ENCODE results near the gene GRID2.

The GRID2 gene

DNA sequence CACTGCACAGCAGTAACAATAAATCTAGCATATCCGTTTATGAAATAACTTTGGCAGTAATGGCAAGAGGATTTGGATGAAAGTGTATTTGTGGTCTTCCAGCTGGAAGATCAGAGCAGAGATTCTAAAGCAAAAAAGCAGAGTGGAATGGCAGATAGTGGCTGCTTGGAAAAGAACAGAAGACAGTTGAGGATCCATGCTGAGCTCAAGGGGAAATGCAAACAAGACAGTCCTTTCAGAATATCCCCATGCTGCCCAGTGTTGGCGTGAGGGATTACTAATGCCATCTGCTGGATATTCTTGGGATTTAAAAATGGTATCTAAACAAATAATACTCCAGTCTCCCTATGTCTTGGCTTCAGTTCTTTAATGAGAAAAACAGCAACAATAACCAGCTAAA is 895.7 kb downstream of the GRID2 start:
- H2AK5ac ChIP-seq (ENCODE audit: low read length), result no peak overlapping the region
- H2AFZ ChIP-seq (ENCODE audit: insufficient read depth, low read length, poor library complexity), result no peak overlapping the region
- H3K9ac ChIP-seq (ENCODE audit: low read length), result no peak overlapping the region
- H3K4me1 ChIP-seq (ENCODE audit: control insufficient read depth in 1 of 2, insufficient read depth in 2 of 2, low read length in 2 of 2), result no peaks in the 10 kb centered on the region
- no peak overlapping the region for H3K23ac ChIP-seq (ENCODE audit: low read length)
- H2BK120ac ChIP-seq (ENCODE audit: insufficient read depth, low read length, poor library complexity), result no peak overlapping the region
- no peaks in the 10 kb centered on the region for H3K79me1 ChIP-seq (ENCODE audit: low read length)
- no peak overlapping the region for H4K8ac ChIP-seq (ENCODE audit: low read depth, low read length)
- no peak overlapping the region for H3K4me2 ChIP-seq (ENCODE audit: low read length)
- H3K36me3 ChIP-seq (ENCODE audit: control insufficient read depth in 1 of 2, insufficient read depth in 2 of 2, low read length in 2 of 2), result no peaks in the 10 kb centered on the region
- H3K14ac ChIP-seq (ENCODE audit: low read length), result no peak overlapping the region
- H2BK5ac ChIP-seq (ENCODE audit: low read depth, low read length, poor library complexity), result no peak overlapping the region
- H3K18ac ChIP-seq (ENCODE audit: low read length), result no peak overlapping the region
- H4K91ac ChIP-seq (ENCODE audit: low read depth, low read length), result no peak overlapping the region
- no peak overlapping the region for H3K4ac ChIP-seq (ENCODE audit: low read depth, low read length)
- H3K9me3 ChIP-seq (ENCODE audit: insufficient read depth, low read depth, low read length), result no peaks in the 10 kb centered on the region
- H2BK12ac ChIP-seq (ENCODE audit: low read length), result no peak overlapping the region
- no peaks in the 10 kb centered on the region for H3K79me2 ChIP-seq (ENCODE audit: control insufficient read depth, insufficient read depth, low read length, poor library complexity)
- no CpG with 5 or more reads among the region's 2 CpGs for WGBS (ENCODE audit: extremely low coverage, insufficient coverage, insufficient read length)
- no peak overlapping the region for H3K4me3 ChIP-seq (ENCODE audit: low read depth, low read length)
- H3K27me3 ChIP-seq (ENCODE audit: insufficient read depth, low read length), result no peaks in the 10 kb centered on the region
- no peak overlapping the region for H4K12ac ChIP-seq (ENCODE audit: low read depth, low read length)
- peak; percentile 9 to 77 for DNase-seq
- H3K27ac ChIP-seq (ENCODE audit: low read depth, low read length), result no peak overlapping the region

DNA sequence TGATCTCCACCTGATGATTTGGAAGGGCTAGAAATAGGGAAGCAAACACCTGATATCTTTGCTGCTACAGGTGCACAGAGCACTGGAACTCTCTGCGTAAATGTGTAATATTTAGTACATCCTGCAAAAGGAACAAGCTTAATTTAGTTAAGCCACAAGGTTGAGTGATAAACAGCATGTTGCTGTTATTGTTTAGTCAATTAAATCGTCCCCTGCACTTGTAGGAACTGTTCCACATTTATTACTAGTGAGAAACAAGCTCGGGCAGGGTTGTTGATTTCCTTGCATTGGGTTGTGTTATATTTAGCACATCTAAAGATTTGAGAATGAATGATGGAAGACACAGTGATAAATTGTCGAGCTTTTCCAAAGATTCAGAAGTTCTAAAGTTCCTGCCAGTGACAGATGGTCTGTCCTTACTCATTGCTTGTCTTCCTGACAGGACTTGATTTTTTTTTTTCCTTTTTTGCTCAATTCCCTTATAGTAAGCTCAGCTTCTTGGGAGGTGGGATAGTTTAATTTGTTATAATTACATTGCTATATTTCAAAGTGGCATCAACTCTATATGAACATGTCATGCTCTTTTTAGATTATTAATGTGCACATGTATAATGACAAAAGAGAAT is 897.8 kb downstream of the GRID2 start:
- H3K27ac ChIP-seq (ENCODE audit: low read depth, low read length), result no peak overlapping the region
- no peak overlapping the region for H3K23ac ChIP-seq (ENCODE audit: low read length)
- no peaks in the 10 kb centered on the region for H3K79me1 ChIP-seq (ENCODE audit: low read length)
- H3K9me3 ChIP-seq (ENCODE audit: insufficient read depth, low read depth, low read length), result no peaks in the 10 kb centered on the region
- no peak overlapping the region for H2BK12ac ChIP-seq (ENCODE audit: low read length)
- H2BK120ac ChIP-seq (ENCODE audit: insufficient read depth, low read length, poor library complexity), result no peak overlapping the region
- H3K9ac ChIP-seq (ENCODE audit: low read length), result no peak overlapping the region
- no peaks in the 10 kb centered on the region for H3K4me1 ChIP-seq (ENCODE audit: control insufficient read depth in 1 of 2, insufficient read depth in 2 of 2, low read length in 2 of 2)
- no peaks in the 10 kb centered on the region for H3K36me3 ChIP-seq (ENCODE audit: control insufficient read depth in 1 of 2, insufficient read depth in 2 of 2, low read length in 2 of 2)
- no peak overlapping the region for H4K12ac ChIP-seq (ENCODE audit: low read depth, low read length)
- H3K4me3 ChIP-seq (ENCODE audit: low read depth, low read length), result no peak overlapping the region
- no peak overlapping the region for H3K4ac ChIP-seq (ENCODE audit: low read depth, low read length)
- no peaks in the 10 kb centered on the region for H3K79me2 ChIP-seq (ENCODE audit: control insufficient read depth, insufficient read depth, low read length, poor library complexity)
- H3K27me3 ChIP-seq (ENCODE audit: insufficient read depth, low read length), result no peaks in the 10 kb centered on the region
- no peak overlapping the region for H4K8ac ChIP-seq (ENCODE audit: low read depth, low read length)
- H2BK5ac ChIP-seq (ENCODE audit: low read depth, low read length, poor library complexity), result no peak overlapping the region
- H3K18ac ChIP-seq (ENCODE audit: low read length), result no peak overlapping the region
- H3K14ac ChIP-seq (ENCODE audit: low read length), result no peak overlapping the region
- H2AK5ac ChIP-seq (ENCODE audit: low read length), result no peak overlapping the region
- no CpG with 5 or more reads among the region's 4 CpGs for WGBS (ENCODE audit: extremely low coverage, insufficient coverage, insufficient read length)
- no peak overlapping the region for H3K4me2 ChIP-seq (ENCODE audit: low read length)
- DNase-seq, result no peak
- H2AFZ ChIP-seq (ENCODE audit: insufficient read depth, low read length, poor library complexity), result no peak overlapping the region
- H4K91ac ChIP-seq (ENCODE audit: low read depth, low read length), result no peak overlapping the region

DNA sequence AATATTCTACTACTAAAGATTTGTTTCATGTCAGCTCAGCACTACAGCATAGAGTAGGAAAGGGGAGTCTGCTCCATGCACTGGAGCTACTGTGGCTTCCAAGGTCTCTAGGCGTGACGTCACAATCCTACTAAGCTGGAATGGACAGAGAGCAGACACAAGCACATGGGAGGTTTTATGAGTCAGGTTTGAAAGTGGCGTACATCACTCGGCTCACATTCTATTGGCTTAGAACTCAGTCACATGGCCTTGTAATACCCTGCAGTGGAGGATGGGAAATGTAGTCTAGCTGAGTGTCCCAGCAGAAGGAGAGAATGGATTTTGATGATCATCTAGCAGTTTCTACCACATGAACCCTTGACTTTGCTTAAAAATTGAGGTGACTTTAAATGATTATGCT is 899.9 kb downstream of the GRID2 start:
- H3K27me3 ChIP-seq (ENCODE audit: insufficient read depth, low read length), result no peaks in the 10 kb centered on the region
- no peak overlapping the region for H3K14ac ChIP-seq (ENCODE audit: low read length)
- no peak overlapping the region for H3K4me3 ChIP-seq (ENCODE audit: low read depth, low read length)
- no peaks in the 10 kb centered on the region for H3K36me3 ChIP-seq (ENCODE audit: control insufficient read depth in 1 of 2, insufficient read depth in 2 of 2, low read length in 2 of 2)
- no peak overlapping the region for H4K91ac ChIP-seq (ENCODE audit: low read depth, low read length)
- H3K4me2 ChIP-seq (ENCODE audit: low read length), result no peak overlapping the region
- H2BK12ac ChIP-seq (ENCODE audit: low read length), result no peak overlapping the region
- H3K23ac ChIP-seq (ENCODE audit: low read length), result no peak overlapping the region
- no peaks in the 10 kb centered on the region for H3K9me3 ChIP-seq (ENCODE audit: insufficient read depth, low read depth, low read length)
- H2BK5ac ChIP-seq (ENCODE audit: low read depth, low read length, poor library complexity), result no peak overlapping the region
- H3K9ac ChIP-seq (ENCODE audit: low read length), result no peak overlapping the region
- no peak overlapping the region for H4K8ac ChIP-seq (ENCODE audit: low read depth, low read length)
- H3K27ac ChIP-seq (ENCODE audit: low read depth, low read length), result no peak overlapping the region
- no peak overlapping the region for H2AFZ ChIP-seq (ENCODE audit: insufficient read depth, low read length, poor library complexity)
- no peaks in the 10 kb centered on the region for H3K79me1 ChIP-seq (ENCODE audit: low read length)
- H3K79me2 ChIP-seq (ENCODE audit: control insufficient read depth, insufficient read depth, low read length, poor library complexity), result no peaks in the 10 kb centered on the region
- no peak overlapping the region for H2AK5ac ChIP-seq (ENCODE audit: low read length)
- DNase-seq, result no peak
- H3K4me1 ChIP-seq (ENCODE audit: control insufficient read depth in 1 of 2, insufficient read depth in 2 of 2, low read length in 2 of 2), result no peaks in the 10 kb centered on the region
- no peak overlapping the region for H2BK120ac ChIP-seq (ENCODE audit: insufficient read depth, low read length, poor library complexity)
- H3K18ac ChIP-seq (ENCODE audit: low read length), result no peak overlapping the region
- H4K12ac ChIP-seq (ENCODE audit: low read depth, low read length), result no peak overlapping the region
- WGBS (ENCODE audit: extremely low coverage, insufficient coverage, insufficient read length), result no CpG with 5 or more reads among the region's 4 CpGs
- H3K4ac ChIP-seq (ENCODE audit: low read depth, low read length), result no peak overlapping the region

- Histone ChIP-seq H2AK5ac (ENCODE audit: low read length) (no peak overlapping the region), H3K79me1 (ENCODE audit: low read length) (no peaks in the 10 kb centered on the region), H3K4me2 (ENCODE audit: low read length) (no peak overlapping the region), H4K8ac (ENCODE audit: low read depth, low read length) (no peak overlapping the region), H3K4ac (ENCODE audit: low read depth, low read length) (no peak overlapping the region), H3K79me2 (ENCODE audit: control insufficient read depth, insufficient read depth, low read length, poor library complexity) (no peaks in the 10 kb centered on the region), H3K9ac (ENCODE audit: low read length) (no peak overlapping the region), H3K4me3 (ENCODE audit: low read depth, low read length) (no peak overlapping the region), H4K12ac (ENCODE audit: low read depth, low read length) (no peak overlapping the region), H2BK120ac (ENCODE audit: insufficient read depth, low read length, poor library complexity) (no peak overlapping the region), H2BK12ac (ENCODE audit: low read length) (no peak overlapping the region), H3K27me3 (ENCODE audit: insufficient read depth, low read length) (no peaks in the 10 kb centered on the region), H3K4me1 (ENCODE audit: control insufficient read depth in 1 of 2, insufficient read depth in 2 of 2, low read length in 2 of 2) (no peaks in the 10 kb centered on the region), H3K36me3 (ENCODE audit: control insufficient read depth in 1 of 2, insufficient read depth in 2 of 2, low read length in 2 of 2) (no peaks in the 10 kb centered on the region), H3K27ac (ENCODE audit: low read depth, low read length) (no peak overlapping the region), H3K23ac (ENCODE audit: low read length) (no peak overlapping the region), H2AFZ (ENCODE audit: insufficient read depth, low read length, poor library complexity) (no peak overlapping the region), H3K9me3 (ENCODE audit: insufficient read depth, low read depth, low read length) (no peaks in the 10 kb centered on the region), H3K14ac (ENCODE audit: low read length) (no peak overlapping the region), H3K18ac (ENCODE audit: low read length) (no peak overlapping the region), H2BK5ac (ENCODE audit: low read depth, low read length, poor library complexity) (no peak overlapping the region), H4K91ac (ENCODE audit: low read depth, low read length) (no peak overlapping the region)
- no CpG with 5 or more reads among the region's 3 CpGs for WGBS (ENCODE audit: extremely low coverage, insufficient coverage, insufficient read length)
- no peak for DNase-seq
These were observed 908.5 kb downstream of the GRID2 start for GRCh38 chr4:93212250-93212649.

All from trophoblast cell (in vitro differentiated cells and primary cell).